ENCODE results near the gene C5AR2.

C5AR2 gene

DNA sequence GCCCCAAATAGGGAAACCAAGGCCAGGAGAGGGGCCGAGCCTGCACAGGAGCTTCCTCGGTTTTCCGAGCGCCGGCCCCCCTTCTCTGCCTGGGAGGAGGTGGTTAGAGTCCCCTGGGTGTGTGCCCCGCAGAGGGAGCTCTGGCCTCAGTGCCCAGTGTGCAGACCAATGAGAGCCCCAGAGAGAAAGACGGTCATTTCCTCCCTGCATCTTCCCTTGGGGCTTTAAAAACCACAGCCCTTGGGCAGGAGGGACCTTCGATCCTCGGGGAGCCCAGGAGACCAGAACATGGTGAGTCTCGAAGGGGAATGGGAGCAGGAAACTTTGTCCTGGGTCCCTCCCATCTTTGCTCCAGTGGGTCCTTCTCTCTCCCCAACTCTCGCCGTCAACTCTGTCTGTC is 22.4 kb upstream of the C5AR2 start, which contains the start of gene C5AR1:
Gene C5AR1 (plus strand): TSS at position 254 of the 400 bp plus-strand sequence. CDS start 35 bp downstream, at position 289.
- FAIRE-seq = no peak
- no peak for DNase-seq (ENCODE audit: insufficient read length, low spot score)
- TF ChIP-seq POLR2A (IDR thresholded peaks at IDR 0.05; ENCODE audit: low read depth, low read length) (no peak), PAX5 (IDR thresholded peaks at IDR 0.05; ENCODE audit: insufficient read depth, low read length, severe bottlenecking) (no peak), SPI1 (IDR thresholded peaks at IDR 0.05; ENCODE audit: low read depth, low read length) (no peak), POLR2AphosphoS5 (IDR thresholded peaks at IDR 0.05; ENCODE audit: low read depth, low read length) (no peak), POU2F2 (IDR thresholded peaks at IDR 0.05; ENCODE audit: low read depth, low read length) (no peak), TAF1 (IDR thresholded peaks at IDR 0.05; ENCODE audit: low read depth, low read length) (no peak)

DNA sequence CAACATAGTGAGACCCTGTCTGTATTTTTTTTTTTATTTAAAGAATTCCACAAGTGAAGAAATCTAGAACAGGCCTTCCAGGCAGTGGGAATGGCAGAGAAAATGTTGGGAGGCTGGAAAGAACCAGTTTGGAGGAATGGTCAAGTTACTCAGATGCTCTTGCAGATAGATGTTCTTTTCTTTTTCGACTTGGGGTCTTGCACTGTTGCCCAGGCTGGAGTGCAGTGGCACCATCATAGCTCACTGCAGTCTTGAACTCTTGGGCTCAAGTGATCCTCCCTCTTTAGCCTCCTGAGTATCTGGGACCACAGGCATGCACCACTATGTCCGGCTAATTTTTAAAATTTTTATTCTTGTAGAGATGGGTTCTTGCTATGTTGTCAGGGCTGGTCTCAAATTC is 21.7 kb upstream of the C5AR2 start:
- FAIRE-seq (no peak), DNase-seq (ENCODE audit: insufficient read length, low spot score) (no peak)
- no peak for TF ChIP-seq POLR2AphosphoS5 (IDR thresholded peaks at IDR 0.05; ENCODE audit: low read depth, low read length)
- TF ChIP-seq PAX5 (IDR thresholded peaks at IDR 0.05; ENCODE audit: insufficient read depth, low read length, severe bottlenecking) = no peak
- no peak for TF ChIP-seq POLR2A (IDR thresholded peaks at IDR 0.05; ENCODE audit: low read depth, low read length)
- no peak for TF ChIP-seq POU2F2 (IDR thresholded peaks at IDR 0.05; ENCODE audit: low read depth, low read length)
- no peak for TF ChIP-seq TAF1 (IDR thresholded peaks at IDR 0.05; ENCODE audit: low read depth, low read length)
- TF ChIP-seq SPI1 (IDR thresholded peaks at IDR 0.05; ENCODE audit: low read depth, low read length) = no peak

DNA sequence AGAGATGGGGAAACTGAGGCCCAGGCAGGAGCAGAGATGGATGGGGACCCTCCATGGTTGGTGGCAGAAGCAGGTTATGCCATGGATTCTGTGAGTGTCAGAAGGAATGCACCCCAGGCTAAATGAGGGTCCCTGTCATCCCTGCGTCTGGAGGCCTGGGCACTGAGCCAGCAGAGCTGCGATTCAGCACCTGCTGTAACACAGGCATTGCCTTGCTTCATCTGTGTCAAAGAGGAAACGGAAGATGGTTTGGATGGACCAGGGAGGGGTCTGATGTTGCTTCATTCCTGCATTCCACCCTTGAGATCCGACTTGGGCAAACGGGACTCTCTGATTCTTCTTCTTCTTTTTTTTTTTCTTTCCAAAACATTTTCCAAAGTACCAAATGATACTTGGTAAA is 21.2 kb upstream of the C5AR2 start:
- TF ChIP-seq SPI1 (IDR thresholded peaks at IDR 0.05; ENCODE audit: low read depth, low read length) (no peak), PAX5 (IDR thresholded peaks at IDR 0.05; ENCODE audit: insufficient read depth, low read length, severe bottlenecking) (no peak), TAF1 (IDR thresholded peaks at IDR 0.05; ENCODE audit: low read depth, low read length) (no peak), POU2F2 (IDR thresholded peaks at IDR 0.05; ENCODE audit: low read depth, low read length) (no peak), POLR2A (IDR thresholded peaks at IDR 0.05; ENCODE audit: low read depth, low read length) (no peak), POLR2AphosphoS5 (IDR thresholded peaks at IDR 0.05; ENCODE audit: low read depth, low read length) (no peak)

DNA sequence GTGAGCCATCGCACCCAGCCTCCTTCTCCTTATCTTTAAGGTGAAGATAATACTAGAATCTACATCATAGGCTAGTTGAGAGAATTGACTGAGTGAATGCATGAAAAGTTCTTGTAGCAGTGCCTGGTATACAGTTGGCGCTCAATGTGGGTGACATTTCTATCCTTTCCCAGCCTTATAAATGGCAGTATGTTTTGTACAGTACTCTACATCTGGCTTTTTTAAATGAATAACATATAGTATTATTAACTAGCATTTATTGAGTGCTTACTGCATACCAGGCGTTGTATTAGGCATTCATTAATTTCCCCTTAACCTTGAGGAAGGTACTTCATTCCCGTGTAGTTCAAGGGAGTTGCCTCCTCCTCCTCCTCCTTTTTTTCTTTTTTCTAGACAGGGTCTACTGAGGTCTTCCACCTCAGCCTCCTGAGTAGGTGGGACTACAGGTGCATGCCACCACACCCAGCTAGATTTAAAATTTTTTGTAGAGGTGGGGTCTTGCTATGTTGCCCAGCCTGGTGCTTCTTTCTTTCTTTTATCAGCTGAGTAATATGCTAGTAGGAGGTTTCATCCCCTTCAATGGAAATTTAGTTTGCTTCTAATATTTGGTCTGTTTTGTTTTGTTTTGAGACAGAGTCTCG is 19.5 kb upstream of the C5AR2 start:
- FAIRE-seq = no peak
- TF ChIP-seq POLR2AphosphoS5 (IDR thresholded peaks at IDR 0.05; ENCODE audit: low read depth, low read length) (no peak), PAX5 (IDR thresholded peaks at IDR 0.05; ENCODE audit: insufficient read depth, low read length, severe bottlenecking) (no peak), POLR2A (IDR thresholded peaks at IDR 0.05; ENCODE audit: low read depth, low read length) (no peak)
- DNase-seq (ENCODE audit: insufficient read length, low spot score) = no peak

More for the DNA sequence above, 21.2 kb upstream of the C5AR2 start:
- no peak for DNase-seq (ENCODE audit: insufficient read length, low spot score)
- no peak for FAIRE-seq

DNA sequence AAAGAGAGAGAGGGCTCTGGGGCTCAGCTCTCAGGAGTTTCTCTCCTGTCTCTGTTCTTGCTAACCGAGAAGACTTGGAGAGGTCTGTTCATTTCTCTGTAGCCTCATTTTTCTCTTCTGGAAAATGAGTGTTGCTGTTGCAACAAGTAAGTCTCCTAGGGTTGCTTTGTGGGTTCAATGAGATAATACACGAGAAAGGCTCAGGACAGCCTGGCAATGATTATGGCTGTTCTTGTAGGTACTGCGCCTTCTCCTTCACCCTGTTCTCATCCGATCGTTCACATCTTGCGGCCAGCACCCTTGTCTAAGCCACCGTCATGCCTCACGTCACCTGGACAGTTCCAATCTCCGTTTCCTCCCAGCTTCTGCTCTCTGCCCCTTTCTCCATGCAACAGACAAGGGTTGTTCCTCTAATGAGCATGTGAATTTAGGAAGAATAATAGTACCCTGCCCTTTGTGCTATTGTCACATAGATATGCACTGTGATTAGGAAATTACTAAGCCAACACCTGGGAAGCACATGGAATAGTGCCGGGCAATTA is 18.1 kb upstream of the C5AR2 start:
- TF ChIP-seq POU2F2 (IDR thresholded peaks at IDR 0.05; ENCODE audit: low read depth, low read length) (no peak), POLR2AphosphoS5 (IDR thresholded peaks at IDR 0.05; ENCODE audit: low read depth, low read length) (no peak)
- DNase-seq (ENCODE audit: insufficient read length, low spot score) (no peak), FAIRE-seq (no peak)

DNA sequence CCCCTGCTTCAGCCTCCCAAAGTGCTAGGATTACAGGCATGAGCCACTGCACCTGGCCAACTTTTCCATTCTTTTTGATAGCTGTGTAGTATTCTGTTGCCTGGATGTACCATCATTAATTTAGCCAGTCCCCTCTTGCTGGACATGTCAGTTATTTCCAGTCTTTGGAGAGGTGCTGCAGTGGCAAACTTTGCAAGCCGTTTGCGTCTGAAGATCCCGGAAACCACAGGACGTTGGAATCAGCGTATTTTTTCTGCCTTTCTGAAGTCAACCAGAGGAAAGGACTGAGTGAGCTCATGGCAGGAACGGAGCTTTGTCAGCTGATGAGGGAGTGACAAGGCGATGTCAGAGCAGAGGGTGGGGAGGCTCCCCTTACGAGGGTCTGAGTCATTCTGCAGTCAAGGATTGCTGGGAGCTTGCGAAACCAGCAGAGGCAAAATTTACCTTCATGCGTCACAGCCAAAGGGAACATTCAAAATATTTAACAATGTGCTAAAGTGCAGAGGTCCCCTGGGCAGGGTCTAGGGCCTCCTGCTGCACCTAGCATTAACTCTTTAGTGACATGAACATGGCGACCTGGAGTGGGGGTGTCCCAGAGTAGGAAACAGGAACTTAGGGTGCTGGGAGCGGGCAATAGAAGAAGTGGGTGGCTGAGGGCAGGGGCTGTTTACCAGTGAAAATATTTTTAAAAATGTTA is 16.7 kb upstream of the C5AR2 start:
- no peak for DNase-seq (ENCODE audit: insufficient read length, low spot score)
- TF ChIP-seq POLR2A (IDR thresholded peaks at IDR 0.05; ENCODE audit: low read depth, low read length) (no peak), SPI1 (IDR thresholded peaks at IDR 0.05; ENCODE audit: low read depth, low read length) (no peak), POLR2AphosphoS5 (IDR thresholded peaks at IDR 0.05; ENCODE audit: low read depth, low read length) (no peak), TAF1 (IDR thresholded peaks at IDR 0.05; ENCODE audit: low read depth, low read length) (no peak), PAX5 (IDR thresholded peaks at IDR 0.05; ENCODE audit: insufficient read depth, low read length, severe bottlenecking) (no peak), POU2F2 (IDR thresholded peaks at IDR 0.05; ENCODE audit: low read depth, low read length) (no peak)
- no peak for FAIRE-seq

DNA sequence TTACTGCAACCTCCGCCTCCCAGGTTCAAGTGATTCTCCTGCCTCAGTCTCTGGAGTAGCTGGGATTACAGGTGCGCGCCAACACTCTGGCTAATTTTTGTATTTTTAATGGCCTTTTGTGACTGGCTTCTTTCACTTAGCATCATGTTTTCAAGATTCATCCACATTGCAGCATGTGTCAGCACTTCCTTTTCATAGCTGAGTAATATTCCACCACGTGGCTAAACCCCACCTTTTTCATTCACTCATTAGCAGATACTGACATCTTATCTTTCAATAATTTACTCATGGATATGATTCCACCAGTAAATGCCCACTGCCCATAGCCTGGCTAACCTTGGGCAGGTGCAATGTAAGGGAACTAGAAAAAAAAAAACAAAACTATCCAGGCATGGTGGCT is 15.5 kb upstream of the C5AR2 start:
- FAIRE-seq (no peak), DNase-seq (ENCODE audit: insufficient read length, low spot score) (no peak)
- TF ChIP-seq POLR2AphosphoS5 (IDR thresholded peaks at IDR 0.05; ENCODE audit: low read depth, low read length) (no peak), SPI1 (IDR thresholded peaks at IDR 0.05; ENCODE audit: low read depth, low read length) (no peak), TAF1 (IDR thresholded peaks at IDR 0.05; ENCODE audit: low read depth, low read length) (no peak), POLR2A (IDR thresholded peaks at IDR 0.05; ENCODE audit: low read depth, low read length) (no peak), POU2F2 (IDR thresholded peaks at IDR 0.05; ENCODE audit: low read depth, low read length) (no peak), PAX5 (IDR thresholded peaks at IDR 0.05; ENCODE audit: insufficient read depth, low read length, severe bottlenecking) (no peak)

DNA sequence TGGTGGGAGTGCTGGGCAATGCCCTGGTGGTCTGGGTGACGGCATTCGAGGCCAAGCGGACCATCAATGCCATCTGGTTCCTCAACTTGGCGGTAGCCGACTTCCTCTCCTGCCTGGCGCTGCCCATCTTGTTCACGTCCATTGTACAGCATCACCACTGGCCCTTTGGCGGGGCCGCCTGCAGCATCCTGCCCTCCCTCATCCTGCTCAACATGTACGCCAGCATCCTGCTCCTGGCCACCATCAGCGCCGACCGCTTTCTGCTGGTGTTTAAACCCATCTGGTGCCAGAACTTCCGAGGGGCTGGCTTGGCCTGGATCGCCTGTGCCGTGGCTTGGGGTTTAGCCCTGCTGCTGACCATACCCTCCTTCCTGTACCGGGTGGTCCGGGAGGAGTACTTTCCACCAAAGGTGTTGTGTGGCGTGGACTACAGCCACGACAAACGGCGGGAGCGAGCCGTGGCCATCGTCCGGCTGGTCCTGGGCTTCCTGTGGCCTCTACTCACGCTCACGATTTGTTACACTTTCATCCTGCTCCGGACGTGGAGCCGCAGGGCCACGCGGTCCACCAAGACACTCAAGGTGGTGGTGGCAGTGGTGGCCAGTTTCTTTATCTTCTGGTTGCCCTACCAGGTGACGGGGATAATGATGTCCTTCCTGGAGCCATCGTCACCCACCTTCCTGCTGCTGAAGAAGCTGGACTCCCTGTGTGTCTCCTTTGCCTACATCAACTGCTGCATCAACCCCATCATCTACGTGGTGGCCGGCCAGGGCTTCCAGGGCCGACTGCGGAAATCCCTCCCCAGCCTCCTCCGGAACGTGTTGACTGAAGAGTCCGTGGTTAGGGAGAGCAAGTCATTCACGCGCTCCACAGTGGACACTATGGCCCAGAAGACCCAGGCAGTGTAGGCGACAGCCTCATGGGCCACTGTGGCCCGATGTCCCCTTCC is 11.8 kb upstream of the C5AR2 start:
- no peak for DNase-seq (ENCODE audit: insufficient read length, low spot score)
- TF ChIP-seq SPI1 (IDR thresholded peaks at IDR 0.05; ENCODE audit: low read depth, low read length) (no peak), TAF1 (IDR thresholded peaks at IDR 0.05; ENCODE audit: low read depth, low read length) (no peak), PAX5 (IDR thresholded peaks at IDR 0.05; ENCODE audit: insufficient read depth, low read length, severe bottlenecking) (no peak), POLR2A (IDR thresholded peaks at IDR 0.05; ENCODE audit: low read depth, low read length) (no peak), POLR2AphosphoS5 (IDR thresholded peaks at IDR 0.05; ENCODE audit: low read depth, low read length) (no peak), POU2F2 (IDR thresholded peaks at IDR 0.05; ENCODE audit: low read depth, low read length) (no peak)
- FAIRE-seq = no peak

DNA sequence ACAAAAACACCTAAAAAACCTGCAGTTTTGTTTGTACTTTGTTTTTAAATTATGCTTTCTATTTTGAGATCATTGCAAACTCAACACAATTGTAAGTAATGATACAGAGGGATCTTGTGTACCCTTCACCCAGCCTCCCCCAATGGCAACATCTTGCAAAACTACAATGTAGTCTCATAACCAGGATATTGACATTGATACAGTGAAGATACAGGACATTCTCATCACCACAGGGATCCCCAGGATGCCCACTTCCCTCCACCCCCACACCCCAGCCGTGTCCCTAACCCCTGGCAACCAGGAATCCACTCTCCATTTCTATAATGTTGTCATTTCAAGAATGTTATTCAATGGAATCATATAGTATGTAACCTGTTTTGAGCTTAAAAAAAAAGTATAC is 10.3 kb upstream of the C5AR2 start:
- FAIRE-seq (no peak), DNase-seq (ENCODE audit: insufficient read length, low spot score) (no peak)
- no peak for TF ChIP-seq POLR2A (IDR thresholded peaks at IDR 0.05; ENCODE audit: low read depth, low read length)

All from GM12891 (cell line).